Measurements from ENCODE around the gene DYNC2H1. TPM values are rescaled to one million over a fixed set of nuclear protein-coding genes. Genes with fewer than 3 reads are reported as not detected.

Gene DYNC2H1
- polyA plus RNA-seq, 1 experiment, result 25.3 TPM

GRCh38 chr11:103397369-103397768, 288.1 kb downstream of the DYNC2H1 start:
- peaks cover under 1% of the 10 kb centered on the region for H3K9me3 ChIP-seq (ENCODE audit: control insufficient read depth, insufficient read depth, low read length)
- CTCF ChIA-PET, result interaction anchor here (1.0 kb wide), 2 partner anchors 140 to 289 kb away, joined by 3 read pairs; partner anchors contain the start of gene DYNC2H1
- POLR2A ChIA-PET, result interaction anchor here (0.6 to 1.0 kb wide), 3 partner anchors 27 to 52 kb away, joined by 3 read pairs; no protein-coding TSS in a partner anchor
- peak; percentile 26 for DNase-seq (ENCODE audit: low read depth, low spot score)
- TF ChIP-seq CTCF (IDR thresholded peaks at IDR 0.05; ENCODE audit: low read depth, low read length), result no peak
- no peaks in the 10 kb centered on the region for H3K27me3 ChIP-seq (ENCODE audit: control insufficient read depth, insufficient read depth, low read length)
- peak overlapping the region; percentile 31 for H3K27ac ChIP-seq (ENCODE audit: low read depth, low read length)
- H3K4me3 ChIP-seq (ENCODE audit: low read depth, low read length), result no peak overlapping the region

- no peak for TF ChIP-seq CTCF (IDR thresholded peaks at IDR 0.05; ENCODE audit: low read depth, low read length)
- no peak overlapping the region for H3K4me3 ChIP-seq (ENCODE audit: low read depth, low read length)
- no peak overlapping the region for H3K27ac ChIP-seq (ENCODE audit: low read depth, low read length)
- ChIA-PET CTCF (no interaction called here), POLR2A (interaction anchor here (0.6 kb wide), 1 partner anchor 39 kb away, joined by 7 read pairs; no protein-coding TSS in a partner anchor)
- no peaks in the 10 kb centered on the region for H3K27me3 ChIP-seq (ENCODE audit: control insufficient read depth, insufficient read depth, low read length)
- H3K9me3 ChIP-seq (ENCODE audit: control insufficient read depth, insufficient read depth, low read length), result no peaks in the 10 kb centered on the region
- no peak for DNase-seq (ENCODE audit: low read depth, low spot score)
Measured at GRCh38 chr11:103398829-103399228, 289.6 kb downstream of the DYNC2H1 start.

GRCh38 chr11:103406357-103406756, 297.1 kb downstream of the DYNC2H1 start:
- Histone ChIP-seq H3K27ac (ENCODE audit: low read depth, low read length) (no peak overlapping the region), H3K9me3 (ENCODE audit: control insufficient read depth, insufficient read depth, low read length) (no peaks in the 10 kb centered on the region), H3K4me3 (ENCODE audit: low read depth, low read length) (no peak overlapping the region), H3K27me3 (ENCODE audit: control insufficient read depth, insufficient read depth, low read length) (no peaks in the 10 kb centered on the region)
- ChIA-PET CTCF (no interaction called here), POLR2A (no interaction called here)
- TF ChIP-seq CTCF (IDR thresholded peaks at IDR 0.05; ENCODE audit: low read depth, low read length), result no peak
- no peak for DNase-seq (ENCODE audit: low read depth, low spot score)

GRCh38 chr11:103407641-103408040, 298.4 kb downstream of the DYNC2H1 start:
- no peak for DNase-seq (ENCODE audit: low read depth, low spot score)
- CTCF ChIA-PET, result no interaction called here
- TF ChIP-seq CTCF (IDR thresholded peaks at IDR 0.05; ENCODE audit: low read depth, low read length), result no peak
- H3K4me3 ChIP-seq (ENCODE audit: low read depth, low read length), result no peak overlapping the region
- H3K27me3 ChIP-seq (ENCODE audit: control insufficient read depth, insufficient read depth, low read length), result no peaks in the 10 kb centered on the region
- H3K9me3 ChIP-seq (ENCODE audit: control insufficient read depth, insufficient read depth, low read length), result no peaks in the 10 kb centered on the region
- H3K27ac ChIP-seq (ENCODE audit: low read depth, low read length), result no peak overlapping the region
- POLR2A ChIA-PET, result no interaction called here

- Histone ChIP-seq H3K4me3 (ENCODE audit: low read depth, low read length) (no peak overlapping the region), H3K27me3 (ENCODE audit: control insufficient read depth, insufficient read depth, low read length) (no peaks in the 10 kb centered on the region), H3K9me3 (ENCODE audit: control insufficient read depth, insufficient read depth, low read length) (no peaks in the 10 kb centered on the region), H3K27ac (ENCODE audit: low read depth, low read length) (no peak overlapping the region)
- DNase-seq (ENCODE audit: low read depth, low spot score), result no peak
- TF ChIP-seq CTCF (IDR thresholded peaks at IDR 0.05; ENCODE audit: low read depth, low read length), result no peak
- CTCF ChIA-PET, result no interaction called here
- POLR2A ChIA-PET, result no interaction called here
Measured at GRCh38 chr11:103413266-103413888, 304.2 kb downstream of the DYNC2H1 start.
